ENCODE measurements around the gene SATB2.

SATB2 gene

DNA sequence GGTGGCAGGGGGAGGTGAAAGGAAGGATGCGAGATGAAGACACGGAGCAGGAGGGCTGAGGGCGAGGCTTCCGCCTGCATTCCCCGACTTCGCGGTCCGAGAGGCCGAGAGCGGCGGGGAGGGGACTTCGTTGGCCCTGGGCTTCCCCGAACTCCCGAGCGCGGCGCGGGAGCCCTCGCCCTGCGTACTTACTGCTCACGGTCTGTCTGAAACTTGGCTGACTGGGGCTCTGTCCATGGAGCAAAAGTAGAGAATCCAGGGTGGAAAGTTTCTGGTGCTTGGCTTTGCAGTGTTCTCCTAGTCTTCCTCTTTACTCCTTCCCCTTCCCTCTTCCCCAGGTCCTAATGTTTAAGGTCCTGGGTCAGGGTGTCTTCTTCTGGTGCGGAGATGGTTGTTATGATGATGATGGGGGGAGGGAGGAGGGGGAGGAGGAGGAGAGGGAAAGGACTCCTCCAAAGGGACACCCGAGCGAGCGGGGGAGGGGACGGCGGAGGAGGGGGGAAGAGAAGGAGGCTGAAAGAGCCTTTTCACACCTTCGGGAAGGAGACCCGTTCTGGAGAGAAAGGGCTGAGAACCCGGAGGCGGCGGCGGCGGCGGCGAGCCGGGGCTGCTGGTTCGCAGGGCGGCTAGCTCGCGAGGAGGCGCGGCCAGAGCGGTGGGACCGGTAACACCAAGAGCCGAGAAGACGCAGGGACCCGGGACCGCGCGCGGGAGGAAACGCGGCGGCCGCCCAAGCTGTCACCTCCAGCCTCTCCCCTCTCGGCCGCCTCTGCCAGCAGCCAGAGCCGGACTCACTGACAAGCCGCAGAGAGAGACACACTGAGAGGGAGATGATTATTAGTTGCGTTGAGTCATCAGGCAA, at the start of gene SATB2:
Gene SATB2, minus strand, starts transcription at position 793 of the 862 bp plus-strand sequence. CDS start 1,902 bp downstream, outside the sequence.
- peak within 1 kb of the TSS; percentile 33 for H3K4me3 ChIP-seq (ENCODE audit: low read length)
- H3K36me3 ChIP-seq (ENCODE audit: control insufficient read depth, insufficient read depth, low read length), result no peaks in the 10 kb centered on the region
- peaks cover 63% of the 10 kb centered on the region for H3K27me3 ChIP-seq (ENCODE audit: control insufficient read depth, insufficient read depth, low read length)
- H3K4me1 ChIP-seq (ENCODE audit: control insufficient read depth, insufficient read depth, low read length), result peaks cover 29% of the 10 kb centered on the region
- H3K9me3 ChIP-seq (ENCODE audit: control insufficient read depth, low read length), result no peaks in the 10 kb centered on the region
- peak within 1 kb of the TSS; percentile 70 for H3K9ac ChIP-seq (ENCODE audit: low read length)

DNA sequence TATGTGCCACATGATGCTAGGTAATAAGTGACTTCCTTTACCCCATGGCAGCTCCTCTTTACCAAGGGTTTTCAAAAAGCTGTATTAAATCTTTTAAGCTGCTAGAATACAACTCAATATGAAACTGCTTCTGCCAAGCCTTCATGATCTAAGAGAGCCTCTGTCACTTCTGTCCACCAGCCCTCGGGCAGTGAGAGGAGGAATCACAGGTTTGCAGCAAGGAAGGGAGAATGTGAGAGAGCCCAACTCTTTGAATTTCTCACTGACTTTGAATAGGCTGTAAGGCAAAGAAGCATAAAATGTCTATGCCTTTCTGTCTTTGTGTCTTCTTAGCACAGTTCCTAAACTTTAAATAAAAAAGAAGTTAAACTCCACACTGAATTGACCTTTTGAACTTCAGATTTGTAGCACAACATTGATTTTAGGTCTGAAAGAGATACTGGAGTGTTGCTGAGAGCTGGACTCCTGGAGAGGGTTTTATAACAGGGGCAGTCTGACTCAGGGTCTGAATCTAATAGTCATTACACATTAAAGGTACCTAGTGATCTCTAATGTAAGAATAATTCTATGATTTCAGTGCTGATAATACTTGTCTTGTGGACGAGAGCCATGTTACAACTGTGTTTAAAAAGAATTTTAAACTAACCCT, 48.1 kb upstream of the SATB2 start:
- Histone ChIP-seq H3K36me3 (ENCODE audit: control insufficient read depth, insufficient read depth, low read length) (no peaks in the 10 kb centered on the region), H3K27me3 (ENCODE audit: control insufficient read depth, insufficient read depth, low read length) (no peaks in the 10 kb centered on the region), H3K4me3 (ENCODE audit: low read length) (no peak overlapping the region), H3K4me1 (ENCODE audit: control insufficient read depth, insufficient read depth, low read length) (no peaks in the 10 kb centered on the region), H3K9ac (ENCODE audit: low read length) (no peak overlapping the region), H3K9me3 (ENCODE audit: control insufficient read depth, low read length) (no peaks in the 10 kb centered on the region)

DNA sequence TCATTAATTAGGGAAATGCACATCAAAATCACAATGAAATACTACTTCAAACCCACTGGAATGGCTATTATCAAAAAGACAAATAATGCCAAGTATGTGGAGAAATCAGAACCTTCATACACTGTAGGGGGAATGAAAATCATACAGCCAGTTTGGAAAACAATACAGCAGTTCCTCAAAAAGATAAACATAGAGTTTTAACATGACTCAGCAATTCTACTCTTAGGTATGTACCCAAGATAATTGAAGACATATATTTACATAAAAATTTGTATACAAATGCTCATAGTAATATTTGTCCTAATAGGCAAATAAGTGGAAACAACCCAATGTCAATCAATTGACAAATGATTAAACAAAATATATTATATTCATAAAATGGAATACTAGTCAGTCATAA, 45.4 kb upstream of the SATB2 start:
- Histone ChIP-seq H3K9me3 (ENCODE audit: control insufficient read depth, low read length) (no peaks in the 10 kb centered on the region), H3K27me3 (ENCODE audit: control insufficient read depth, insufficient read depth, low read length) (no peaks in the 10 kb centered on the region), H3K4me3 (ENCODE audit: low read length) (no peak overlapping the region), H3K36me3 (ENCODE audit: control insufficient read depth, insufficient read depth, low read length) (no peaks in the 10 kb centered on the region), H3K4me1 (ENCODE audit: control insufficient read depth, insufficient read depth, low read length) (no peaks in the 10 kb centered on the region), H3K9ac (ENCODE audit: low read length) (no peak overlapping the region)

DNA sequence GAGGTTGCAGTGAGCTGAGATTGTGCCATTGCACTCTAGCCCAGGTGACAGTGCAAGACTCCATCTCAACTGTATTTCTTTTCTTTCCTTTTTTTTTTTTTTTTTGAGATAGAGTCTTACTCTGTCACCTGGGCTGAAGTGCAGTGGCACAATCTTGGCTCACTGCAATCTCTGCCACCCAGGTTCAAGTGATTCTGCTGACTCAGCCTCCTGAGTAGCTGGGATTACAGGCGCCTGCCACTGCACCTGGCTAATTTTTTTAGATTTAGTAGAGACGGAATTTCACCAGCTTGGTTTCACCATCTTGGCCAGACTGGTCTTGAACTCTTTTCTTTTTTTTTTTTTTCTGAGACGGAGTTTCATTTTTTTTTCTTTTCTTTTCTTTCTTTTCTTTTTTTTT, 41.3 kb upstream of the SATB2 start:
- Histone ChIP-seq H3K27me3 (ENCODE audit: control insufficient read depth, insufficient read depth, low read length) (no peaks in the 10 kb centered on the region), H3K9me3 (ENCODE audit: control insufficient read depth, low read length) (no peaks in the 10 kb centered on the region), H3K4me3 (ENCODE audit: low read length) (no peak overlapping the region), H3K36me3 (ENCODE audit: control insufficient read depth, insufficient read depth, low read length) (no peaks in the 10 kb centered on the region), H3K4me1 (ENCODE audit: control insufficient read depth, insufficient read depth, low read length) (no peaks in the 10 kb centered on the region), H3K9ac (ENCODE audit: low read length) (no peak overlapping the region)

DNA sequence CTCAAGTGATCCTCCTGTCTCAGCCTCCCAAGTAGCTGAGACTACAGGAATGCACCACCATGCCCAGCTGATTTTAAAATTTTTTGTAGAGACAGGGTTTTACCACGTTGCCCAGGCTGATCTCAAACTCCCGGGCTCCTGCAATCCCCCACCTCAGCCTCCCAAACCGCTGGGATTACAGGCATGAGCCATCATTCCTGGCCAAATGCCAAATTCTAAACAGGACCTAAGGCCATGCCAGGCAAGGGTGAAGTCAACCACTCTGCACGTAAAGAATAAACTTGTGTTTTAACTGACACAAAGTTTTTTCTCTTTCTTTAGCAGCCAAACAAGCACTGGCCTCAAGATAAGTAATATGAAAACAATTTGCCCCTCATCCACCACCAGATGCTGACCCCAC, 37.4 kb upstream of the SATB2 start:
- Histone ChIP-seq H3K9me3 (ENCODE audit: control insufficient read depth, low read length) (no peaks in the 10 kb centered on the region), H3K4me1 (ENCODE audit: control insufficient read depth, insufficient read depth, low read length) (no peaks in the 10 kb centered on the region), H3K27me3 (ENCODE audit: control insufficient read depth, insufficient read depth, low read length) (no peaks in the 10 kb centered on the region), H3K4me3 (ENCODE audit: low read length) (no peak overlapping the region), H3K9ac (ENCODE audit: low read length) (no peak overlapping the region), H3K36me3 (ENCODE audit: control insufficient read depth, insufficient read depth, low read length) (no peaks in the 10 kb centered on the region)

DNA sequence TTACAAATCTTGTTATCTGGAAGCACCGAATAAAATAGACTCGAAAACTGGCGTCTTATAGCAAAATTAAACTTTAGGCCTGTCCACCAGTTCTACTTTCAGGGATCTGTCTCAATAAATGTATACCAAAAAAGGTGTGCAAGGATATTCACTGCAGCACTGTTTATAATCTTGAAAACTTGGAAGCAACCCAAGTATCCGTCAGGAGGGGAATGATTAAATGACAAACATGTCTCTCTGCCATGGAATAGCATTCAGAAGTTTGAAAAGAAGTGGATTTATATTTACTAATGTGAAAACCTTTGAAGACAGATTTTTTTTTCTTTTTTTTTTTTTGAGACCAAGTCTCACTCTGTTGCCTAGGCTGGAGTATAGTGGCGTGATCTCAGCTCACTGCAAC, 32.3 kb upstream of the SATB2 start:
- no peak overlapping the region for H3K4me3 ChIP-seq (ENCODE audit: low read length)
- no peaks in the 10 kb centered on the region for H3K36me3 ChIP-seq (ENCODE audit: control insufficient read depth, insufficient read depth, low read length)
- H3K9me3 ChIP-seq (ENCODE audit: control insufficient read depth, low read length), result no peaks in the 10 kb centered on the region
- H3K9ac ChIP-seq (ENCODE audit: low read length), result no peak overlapping the region
- H3K27me3 ChIP-seq (ENCODE audit: control insufficient read depth, insufficient read depth, low read length), result no peaks in the 10 kb centered on the region
- H3K4me1 ChIP-seq (ENCODE audit: control insufficient read depth, insufficient read depth, low read length), result no peaks in the 10 kb centered on the region

DNA sequence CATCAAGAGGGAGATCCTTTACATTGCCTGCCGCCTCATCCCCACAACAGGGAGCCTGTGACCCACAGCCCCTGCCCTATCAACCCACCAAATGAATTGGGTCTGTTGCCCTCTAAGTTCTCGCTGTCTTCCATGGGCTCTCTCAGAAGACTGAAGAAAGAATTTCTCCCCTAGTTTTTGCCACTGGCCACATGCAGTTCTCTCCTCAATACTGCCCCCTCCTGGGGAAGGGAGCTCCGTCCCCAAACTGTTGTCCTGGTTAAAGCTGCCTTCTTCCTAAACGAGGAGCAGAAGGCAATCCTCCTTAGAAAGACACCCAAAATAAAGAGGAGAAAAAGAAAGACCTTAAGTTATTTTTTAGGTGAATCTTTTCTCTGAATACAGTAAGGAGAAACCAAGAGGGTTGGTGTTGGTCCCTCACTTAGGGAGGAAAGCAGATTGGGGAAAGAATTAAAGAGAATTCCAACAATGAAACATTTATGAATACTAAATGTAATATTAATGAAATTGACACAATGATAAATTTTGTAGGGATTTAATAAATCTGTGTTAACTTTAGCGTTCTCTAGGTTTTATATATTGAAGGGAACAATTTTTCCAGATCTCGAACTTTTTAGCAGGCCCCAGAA, 31.1 kb upstream of the SATB2 start:
- Histone ChIP-seq H3K36me3 (ENCODE audit: control insufficient read depth, insufficient read depth, low read length) (no peaks in the 10 kb centered on the region), H3K27me3 (ENCODE audit: control insufficient read depth, insufficient read depth, low read length) (no peaks in the 10 kb centered on the region), H3K9me3 (ENCODE audit: control insufficient read depth, low read length) (no peaks in the 10 kb centered on the region), H3K9ac (ENCODE audit: low read length) (no peak overlapping the region), H3K4me1 (ENCODE audit: control insufficient read depth, insufficient read depth, low read length) (no peaks in the 10 kb centered on the region), H3K4me3 (ENCODE audit: low read length) (no peak overlapping the region)

DNA sequence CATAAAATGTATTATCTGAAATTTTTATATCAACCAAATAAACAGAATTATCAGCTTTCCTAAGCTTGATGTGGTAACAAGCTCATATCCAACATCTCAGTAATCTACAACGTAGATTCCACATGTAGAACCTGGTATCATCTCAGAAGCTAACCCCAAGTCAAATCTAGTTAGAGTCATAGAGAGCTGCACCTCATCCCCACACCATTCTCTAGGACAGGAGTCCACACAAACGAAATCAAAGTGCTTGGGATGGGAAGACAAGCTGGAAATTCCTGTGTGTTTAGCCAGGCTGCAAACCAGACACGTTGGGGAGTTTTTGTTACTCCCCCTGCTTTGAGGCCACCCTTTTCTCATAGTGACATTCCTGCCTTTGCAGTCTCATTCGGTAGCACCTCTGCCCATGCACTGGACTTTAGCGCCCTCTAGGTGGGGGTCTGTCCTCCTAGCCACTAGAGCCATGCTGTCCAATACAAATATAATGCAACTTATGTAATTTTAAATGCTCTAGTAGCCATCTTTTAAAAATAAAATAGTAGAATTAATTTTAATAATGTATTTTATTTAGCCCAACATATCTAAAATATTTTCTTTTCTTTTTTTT, 28.1 kb upstream of the SATB2 start:
- Histone ChIP-seq H3K27me3 (ENCODE audit: control insufficient read depth, insufficient read depth, low read length) (no peaks in the 10 kb centered on the region), H3K4me3 (ENCODE audit: low read length) (no peak overlapping the region), H3K4me1 (ENCODE audit: control insufficient read depth, insufficient read depth, low read length) (no peaks in the 10 kb centered on the region), H3K36me3 (ENCODE audit: control insufficient read depth, insufficient read depth, low read length) (no peaks in the 10 kb centered on the region), H3K9me3 (ENCODE audit: control insufficient read depth, low read length) (no peaks in the 10 kb centered on the region), H3K9ac (ENCODE audit: low read length) (no peak overlapping the region)

DNA sequence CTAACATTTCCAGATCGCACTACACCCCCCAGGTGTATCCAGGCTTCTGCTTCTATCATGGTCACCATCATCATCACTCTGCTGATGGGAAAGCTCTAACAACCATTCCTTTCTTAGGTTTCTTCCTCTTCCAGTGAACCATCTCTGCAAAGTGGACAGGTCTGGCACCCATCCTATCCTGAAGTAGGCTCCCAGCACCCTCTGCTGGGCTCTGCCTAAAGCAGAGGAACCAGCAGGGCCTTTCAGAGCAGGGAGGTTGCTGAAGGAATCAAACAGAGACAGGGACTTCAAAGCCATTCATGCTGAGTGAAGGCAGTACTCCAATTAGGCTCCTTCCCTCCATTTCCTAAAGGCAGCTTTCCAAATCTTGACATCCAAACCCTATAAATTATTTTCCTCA, 27.2 kb upstream of the SATB2 start:
- Histone ChIP-seq H3K9ac (ENCODE audit: low read length) (no peak overlapping the region), H3K4me3 (ENCODE audit: low read length) (no peak overlapping the region), H3K9me3 (ENCODE audit: control insufficient read depth, low read length) (no peaks in the 10 kb centered on the region), H3K4me1 (ENCODE audit: control insufficient read depth, insufficient read depth, low read length) (no peaks in the 10 kb centered on the region), H3K27me3 (ENCODE audit: control insufficient read depth, insufficient read depth, low read length) (no peaks in the 10 kb centered on the region), H3K36me3 (ENCODE audit: control insufficient read depth, insufficient read depth, low read length) (no peaks in the 10 kb centered on the region)

DNA sequence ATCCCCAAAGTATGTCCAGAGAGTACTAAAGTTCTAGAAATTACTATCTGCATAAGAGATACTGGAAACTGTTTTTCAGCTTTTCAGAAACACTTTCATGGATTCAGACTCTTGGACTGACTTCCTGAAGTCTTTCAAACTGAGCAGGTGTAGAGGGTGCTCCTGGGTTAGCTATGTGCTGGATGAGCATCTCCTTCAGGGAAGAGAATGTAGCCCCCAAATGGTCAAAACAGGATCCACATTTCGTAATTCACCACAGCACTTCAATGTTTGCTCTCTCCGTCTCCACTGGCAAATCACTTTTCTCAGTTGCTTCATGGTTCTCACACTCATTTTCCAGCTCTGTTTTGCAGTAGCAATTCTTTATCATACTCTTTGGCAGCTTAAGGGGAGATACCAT, 23.2 kb upstream of the SATB2 start:
- Histone ChIP-seq H3K36me3 (ENCODE audit: control insufficient read depth, insufficient read depth, low read length) (no peaks in the 10 kb centered on the region), H3K9me3 (ENCODE audit: control insufficient read depth, low read length) (no peaks in the 10 kb centered on the region), H3K4me1 (ENCODE audit: control insufficient read depth, insufficient read depth, low read length) (no peaks in the 10 kb centered on the region), H3K4me3 (ENCODE audit: low read length) (no peak overlapping the region), H3K27me3 (ENCODE audit: control insufficient read depth, insufficient read depth, low read length) (no peaks in the 10 kb centered on the region), H3K9ac (ENCODE audit: low read length) (no peak overlapping the region)

DNA sequence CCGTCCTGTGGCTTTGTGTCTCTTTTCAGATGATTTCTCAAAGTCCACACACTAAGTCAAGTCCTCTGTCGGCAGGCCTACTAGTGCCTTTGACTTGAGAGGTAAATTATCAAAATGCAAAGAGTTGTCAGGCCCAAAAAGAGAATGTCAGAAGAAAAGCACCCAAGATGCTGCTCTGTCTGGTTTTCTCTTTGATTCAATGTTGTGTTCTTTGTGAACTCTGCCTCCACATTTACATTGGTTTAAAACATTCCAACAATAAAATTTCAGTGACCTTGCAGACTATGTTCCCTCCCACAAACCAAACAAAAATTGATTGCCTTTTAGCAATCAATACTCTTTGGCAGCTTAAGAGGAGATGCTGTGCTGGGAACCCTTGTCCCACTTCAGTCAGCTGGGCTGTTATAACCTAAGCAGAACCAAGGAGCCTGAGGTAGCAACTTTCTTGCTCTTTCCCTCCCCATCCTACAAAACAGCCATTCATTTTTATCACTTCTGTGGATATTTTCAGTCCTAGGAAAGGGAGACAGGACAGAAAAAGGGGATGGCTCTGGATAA, 19.6 kb upstream of the SATB2 start:
- no peak overlapping the region for H3K4me3 ChIP-seq (ENCODE audit: low read length)
- H3K9ac ChIP-seq (ENCODE audit: low read length), result no peak overlapping the region
- no peaks in the 10 kb centered on the region for H3K36me3 ChIP-seq (ENCODE audit: control insufficient read depth, insufficient read depth, low read length)
- no peaks in the 10 kb centered on the region for H3K4me1 ChIP-seq (ENCODE audit: control insufficient read depth, insufficient read depth, low read length)
- peaks cover 21% of the 10 kb centered on the region for H3K27me3 ChIP-seq (ENCODE audit: control insufficient read depth, insufficient read depth, low read length)
- no peaks in the 10 kb centered on the region for H3K9me3 ChIP-seq (ENCODE audit: control insufficient read depth, low read length)

Data from mucosa of stomach (tissue), 1 donor.